ENCODE results near the gene LARGE1.

GRCh38 chr22:33589297-33589696 is 331.0 kb downstream of the LARGE1 start:
- TF ChIP-seq CTCF (IDR thresholded peaks at IDR 0.05) (no peak), SIN3A (IDR thresholded peaks at IDR 0.05; ENCODE audit: borderline replicate concordance, insufficient read depth, low read depth, low read length) (no peak), REST (IDR thresholded peaks at IDR 0.05; ENCODE audit: insufficient read depth in 1 of 2, low read depth in 2 of 2, low read length in 1 of 2) (no peak), POLR2AphosphoS5 (IDR thresholded peaks at IDR 0.05; ENCODE audit: low read depth, low read length) (no peak), TCF7L2 (IDR thresholded peaks at IDR 0.05; ENCODE audit: low read depth, low read length) (no peak)

Data from Panc1 (cell line).